ENCODE data around the gene KDSR.

KDSR gene, protein sequence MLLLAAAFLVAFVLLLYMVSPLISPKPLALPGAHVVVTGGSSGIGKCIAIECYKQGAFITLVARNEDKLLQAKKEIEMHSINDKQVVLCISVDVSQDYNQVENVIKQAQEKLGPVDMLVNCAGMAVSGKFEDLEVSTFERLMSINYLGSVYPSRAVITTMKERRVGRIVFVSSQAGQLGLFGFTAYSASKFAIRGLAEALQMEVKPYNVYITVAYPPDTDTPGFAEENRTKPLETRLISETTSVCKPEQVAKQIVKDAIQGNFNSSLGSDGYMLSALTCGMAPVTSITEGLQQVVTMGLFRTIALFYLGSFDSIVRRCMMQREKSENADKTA

GRCh38 chr18:63367053-63367953 is at the start of gene KDSR:
TSS of gene KDSR (minus strand) at chr18:63367206. CDS start at chr18:63367118, 88 bp downstream.
- DNase-seq (ENCODE audit: low read depth in 2 of 2) = peak; percentile 68 to 83

DNA sequence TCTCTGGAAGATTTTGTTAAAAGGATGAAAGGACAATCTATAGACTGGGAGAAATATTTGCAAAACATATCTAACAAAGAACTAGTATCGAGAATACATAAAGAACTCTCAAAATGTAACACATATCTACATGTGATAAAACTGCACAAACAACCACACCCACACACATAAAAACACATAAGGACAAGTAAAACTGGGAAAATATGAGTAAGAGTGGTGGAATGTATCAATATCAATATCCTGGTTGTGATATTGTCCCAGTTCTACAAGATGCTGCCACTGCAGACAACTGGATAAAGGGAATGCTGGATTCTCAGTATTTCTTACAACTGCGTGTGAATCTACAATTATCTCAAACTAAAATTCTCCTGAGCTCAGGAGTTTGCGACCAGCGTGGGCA is 45.9 kb upstream of the KDSR start:
- no peak for DNase-seq (ENCODE audit: low read depth in 2 of 2)

GRCh38 chr18:63410792-63411191 is 43.8 kb upstream of the KDSR start:
- no peak for DNase-seq (ENCODE audit: low read depth in 2 of 2)

DNA sequence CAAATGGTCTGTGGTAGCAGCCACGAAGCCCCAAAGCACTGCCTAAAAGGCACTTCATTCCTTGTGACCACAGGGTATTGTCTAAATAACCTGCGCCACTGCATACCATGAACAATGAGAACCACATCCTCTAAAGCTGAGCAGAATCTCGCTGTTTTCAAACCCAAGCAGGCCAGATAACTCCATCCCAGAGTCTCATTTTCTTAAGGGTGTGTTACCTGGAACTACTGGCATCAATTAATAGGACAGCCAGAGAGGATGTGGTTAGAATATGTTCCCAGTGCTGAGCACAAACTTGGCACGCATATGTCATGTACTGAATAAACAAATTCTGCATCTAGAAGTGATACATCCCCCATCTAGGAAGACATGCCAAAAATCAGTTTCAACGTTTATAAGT is 42.3 kb upstream of the KDSR start:
- DNase-seq (ENCODE audit: low read depth in 2 of 2) = no peak

DNA sequence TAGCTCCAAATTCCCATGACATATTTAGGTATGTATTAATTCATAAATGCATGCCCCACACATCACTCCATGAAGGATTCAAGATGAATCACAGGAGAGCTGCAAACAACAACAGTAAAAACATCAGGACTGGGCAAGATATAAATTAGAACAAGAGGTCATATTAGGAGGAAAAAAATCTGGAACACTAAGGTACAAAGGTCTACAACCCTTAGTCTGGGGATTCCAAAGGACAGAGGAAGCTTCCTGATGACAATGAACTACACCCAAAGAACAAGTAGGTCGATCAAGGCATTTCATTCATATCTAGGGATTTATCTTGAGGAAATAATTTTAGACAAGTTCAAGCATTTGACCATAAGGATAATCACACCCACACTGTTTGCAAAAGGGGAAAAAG is 40.7 kb upstream of the KDSR start:
- DNase-seq (ENCODE audit: low read depth in 2 of 2) = no peak

GRCh38 chr18:63405986-63406385 is 39.0 kb upstream of the KDSR start:
- DNase-seq (ENCODE audit: low read depth in 2 of 2) = no peak

- DNase-seq (ENCODE audit: low read depth in 2 of 2) = no peak
Measured at GRCh38 chr18:63402246-63403162, 35.5 kb upstream of the KDSR start.

DNA sequence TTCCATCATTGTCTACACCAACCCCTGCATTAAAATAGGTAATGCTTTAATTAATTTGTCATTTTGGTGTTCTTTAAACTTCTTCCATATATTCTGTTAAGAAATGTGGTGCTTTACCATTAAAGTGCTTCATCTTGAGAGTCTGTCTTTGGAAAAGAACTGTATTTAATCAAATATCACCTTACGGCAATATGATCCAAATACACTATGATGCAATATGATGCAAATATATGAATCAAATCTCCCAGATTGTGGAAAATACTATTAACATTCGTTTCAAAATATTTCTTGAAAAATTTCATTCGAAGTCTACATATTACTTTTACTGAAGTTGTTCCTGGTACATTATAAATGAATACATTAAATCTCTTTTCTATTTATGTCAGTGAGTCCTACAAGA is 32.3 kb upstream of the KDSR start:
- DNase-seq (ENCODE audit: low read depth in 2 of 2) = no peak

- DNase-seq (ENCODE audit: low read depth in 2 of 2) = no peak
Measured at GRCh38 chr18:63397349-63397748, 30.3 kb upstream of the KDSR start.

DNA sequence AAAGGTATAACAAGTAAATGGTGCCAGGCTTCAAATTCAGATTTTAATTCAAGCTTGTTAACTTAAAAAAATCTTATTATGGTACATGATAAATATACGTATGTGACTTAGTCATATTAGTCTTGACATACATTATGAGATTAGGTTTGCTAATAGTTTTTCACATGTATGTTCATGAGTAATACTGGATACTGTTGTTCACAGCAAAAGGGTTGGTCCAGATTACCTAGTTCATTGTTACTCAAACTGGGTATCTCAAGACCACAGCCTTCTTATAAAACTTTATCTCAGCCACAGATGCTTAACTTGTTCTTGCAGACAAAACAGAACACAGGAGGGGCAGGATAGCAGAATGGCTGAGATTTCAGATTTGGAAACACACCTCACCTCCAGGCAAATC is 28.5 kb upstream of the KDSR start:
- DNase-seq (ENCODE audit: low read depth in 2 of 2) = no peak

- no peak for DNase-seq (ENCODE audit: low read depth in 2 of 2)
Measured at GRCh38 chr18:63394954-63395353, 27.9 kb upstream of the KDSR start.

DNA sequence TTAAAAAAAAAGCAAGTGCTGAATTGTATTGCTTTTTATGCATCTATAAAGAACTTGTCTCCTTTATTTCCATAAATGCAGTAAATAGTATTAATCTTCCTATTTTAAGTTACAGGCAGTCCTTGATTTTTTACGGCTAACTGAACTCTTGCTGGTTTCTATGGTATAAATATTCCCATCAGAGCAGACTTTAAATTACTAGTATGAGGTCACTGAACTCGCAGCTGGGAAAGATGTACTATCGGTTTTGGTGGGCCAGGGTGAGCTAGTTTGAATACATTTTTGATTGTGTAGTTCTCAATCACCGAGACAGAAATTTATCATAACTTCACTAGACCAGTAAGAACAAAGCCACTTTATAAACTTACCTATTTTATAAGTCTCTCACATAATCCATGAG is 20.9 kb upstream of the KDSR start:
- DNase-seq (ENCODE audit: low read depth in 2 of 2) = no peak

- no peak for DNase-seq (ENCODE audit: low read depth in 2 of 2)
Measured at GRCh38 chr18:63382843-63383242, 15.8 kb upstream of the KDSR start.

DNA sequence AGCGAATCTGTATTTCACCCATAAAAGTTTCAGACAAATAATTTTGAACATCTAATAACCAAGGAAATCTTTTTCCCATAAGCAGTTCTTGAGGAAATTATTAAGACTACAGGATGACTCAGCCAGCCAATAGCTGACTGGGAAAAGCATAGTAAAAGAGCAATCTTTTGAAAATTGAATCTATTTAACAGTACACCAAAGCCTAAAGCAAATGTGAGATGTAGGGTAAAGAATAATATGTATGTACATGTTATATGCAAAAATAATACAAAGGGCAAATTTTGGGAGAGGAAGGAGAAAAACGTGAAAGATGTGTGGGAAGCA is 12.6 kb upstream of the KDSR start:
- DNase-seq (ENCODE audit: low read depth in 2 of 2) = no peak

DNA sequence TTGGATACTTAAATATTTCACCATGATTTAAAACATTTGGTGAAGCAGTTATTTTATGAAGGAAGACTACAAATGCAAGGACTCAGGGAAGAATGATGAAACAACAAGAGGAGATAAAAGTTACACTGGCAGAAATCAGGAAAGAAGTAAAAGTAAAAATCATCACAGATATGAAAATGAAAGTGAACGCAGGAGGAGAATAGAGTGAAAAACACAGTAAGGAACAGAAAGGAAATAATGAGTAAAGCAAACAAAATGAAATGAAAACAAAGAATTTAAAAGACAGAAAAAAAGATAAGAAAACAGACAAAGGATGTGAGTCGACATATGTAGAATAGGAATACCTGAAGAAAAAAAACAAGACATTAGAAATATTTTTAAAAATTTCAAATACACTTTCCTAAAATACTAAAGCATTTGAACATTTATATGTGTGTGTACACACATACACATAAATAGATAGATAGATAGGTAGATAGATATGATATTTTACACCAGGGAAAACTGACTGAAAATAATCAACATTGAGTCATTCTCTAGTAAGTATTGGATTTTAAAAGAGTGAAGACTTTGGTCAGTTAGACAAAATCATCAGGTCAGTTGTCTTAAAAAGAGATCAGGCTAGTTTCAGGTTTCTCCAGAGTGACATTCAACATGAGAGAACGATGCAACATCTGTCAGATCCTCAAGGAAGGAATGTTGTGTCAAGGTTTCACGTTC is 12.1 kb upstream of the KDSR start:
- no peak for DNase-seq (ENCODE audit: low read depth in 2 of 2)

DNA sequence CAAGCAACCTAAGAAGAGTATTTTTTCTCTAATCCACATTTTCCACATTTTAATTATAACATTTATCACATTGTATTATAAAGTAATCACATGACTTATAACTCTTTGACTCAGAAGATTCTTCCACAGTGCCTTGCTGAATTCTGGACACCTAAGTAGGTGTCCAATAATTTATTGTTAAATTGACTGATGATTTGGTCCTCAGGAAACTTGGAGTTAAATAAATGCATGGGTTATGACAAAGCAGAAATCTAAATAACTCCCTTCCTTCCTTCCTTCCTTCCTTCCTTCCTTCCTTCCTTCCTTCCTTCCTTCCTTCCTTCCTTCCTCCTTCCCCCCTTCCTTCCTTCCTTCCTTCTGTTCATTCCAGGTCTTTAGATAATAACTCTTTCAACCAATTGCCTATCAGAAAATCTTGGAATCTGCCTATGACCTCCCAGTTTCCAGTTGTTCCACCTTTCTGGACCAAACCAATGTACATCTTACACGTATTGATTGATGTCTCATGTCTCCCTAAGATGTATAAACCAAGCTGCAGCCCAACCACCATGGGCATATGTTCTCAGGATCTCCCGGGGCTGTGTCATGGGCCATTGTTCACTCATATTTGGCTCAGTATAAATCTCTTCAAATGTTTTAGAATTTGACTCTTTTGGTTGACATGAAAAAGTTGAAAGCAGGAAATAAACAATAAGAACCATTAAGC is 10.4 kb upstream of the KDSR start:
- no peak for DNase-seq (ENCODE audit: low read depth in 2 of 2)

DNA sequence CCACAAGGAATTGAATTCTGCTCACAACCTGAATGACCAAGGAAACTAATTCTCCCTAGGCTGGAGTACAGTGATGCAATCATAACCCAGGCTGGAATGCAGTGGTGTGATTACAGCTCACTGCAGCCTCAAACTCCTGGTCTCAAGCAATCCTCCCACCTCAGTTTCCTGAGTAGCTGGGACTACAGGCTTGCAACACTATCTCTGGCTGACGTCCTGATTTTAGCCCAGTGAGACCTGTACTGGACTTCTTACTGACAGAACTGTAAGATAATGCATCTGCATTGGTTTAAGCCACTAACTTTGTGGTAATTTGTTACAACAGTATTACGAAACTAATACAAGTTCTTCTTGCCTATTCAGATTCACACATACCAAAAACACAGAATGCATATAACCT is 9.5 kb upstream of the KDSR start:
- DNase-seq (ENCODE audit: low read depth in 2 of 2) = no peak

GRCh38 chr18:63374540-63374939 is 7.5 kb upstream of the KDSR start:
- no peak for DNase-seq (ENCODE audit: low read depth in 2 of 2)

GRCh38 chr18:63373161-63373560 is 6.2 kb upstream of the KDSR start:
- DNase-seq (ENCODE audit: low read depth in 2 of 2) = no peak

DNA sequence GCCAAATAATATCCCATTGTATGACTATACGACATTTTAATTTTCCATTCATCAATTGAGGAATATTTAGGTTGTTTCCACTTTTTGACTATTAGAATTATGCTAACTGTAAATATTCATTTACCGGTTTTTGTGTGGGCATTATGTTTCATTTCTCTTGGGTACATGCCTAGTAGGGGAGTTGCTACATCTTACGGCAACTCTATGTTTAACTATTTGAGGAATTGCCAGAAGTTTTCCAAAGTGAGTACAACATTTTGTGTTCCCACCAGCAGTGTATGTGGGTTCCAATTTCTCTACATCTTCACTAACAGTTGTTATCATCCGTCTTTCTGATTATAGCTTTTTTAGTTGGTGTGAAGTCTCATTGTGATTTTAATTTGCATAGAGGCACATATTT is 1.6 kb upstream of the KDSR start:
- DNase-seq (ENCODE audit: low read depth in 2 of 2) = no peak

Data from stimulated activated CD4-positive, alpha-beta T cell treated with anti-CD3 and anti-CD28 coated beads, Interleukin-1b, Interleukin-23, amount 100 ng/mL, for 4 hours (primary cell).